AG08395 (cell line): ENCODE measurements around the gene RBM5.
A peak's percentile ranks its signal among the peaks of the same experiment; 100 is the strongest.
"Not testable (repeated sequence)": the region's sequence is repeated elsewhere in the genome, so short reads cannot be mapped to it uniquely, and the experiment has no call there.

Source experiments
- DNase-seq: peaks from one replicate; pipeline ENCODE4 v3.0.0; 2012; ENCODE audit warnings: mixed read lengths, low spot score

RBM5 gene

DNA sequence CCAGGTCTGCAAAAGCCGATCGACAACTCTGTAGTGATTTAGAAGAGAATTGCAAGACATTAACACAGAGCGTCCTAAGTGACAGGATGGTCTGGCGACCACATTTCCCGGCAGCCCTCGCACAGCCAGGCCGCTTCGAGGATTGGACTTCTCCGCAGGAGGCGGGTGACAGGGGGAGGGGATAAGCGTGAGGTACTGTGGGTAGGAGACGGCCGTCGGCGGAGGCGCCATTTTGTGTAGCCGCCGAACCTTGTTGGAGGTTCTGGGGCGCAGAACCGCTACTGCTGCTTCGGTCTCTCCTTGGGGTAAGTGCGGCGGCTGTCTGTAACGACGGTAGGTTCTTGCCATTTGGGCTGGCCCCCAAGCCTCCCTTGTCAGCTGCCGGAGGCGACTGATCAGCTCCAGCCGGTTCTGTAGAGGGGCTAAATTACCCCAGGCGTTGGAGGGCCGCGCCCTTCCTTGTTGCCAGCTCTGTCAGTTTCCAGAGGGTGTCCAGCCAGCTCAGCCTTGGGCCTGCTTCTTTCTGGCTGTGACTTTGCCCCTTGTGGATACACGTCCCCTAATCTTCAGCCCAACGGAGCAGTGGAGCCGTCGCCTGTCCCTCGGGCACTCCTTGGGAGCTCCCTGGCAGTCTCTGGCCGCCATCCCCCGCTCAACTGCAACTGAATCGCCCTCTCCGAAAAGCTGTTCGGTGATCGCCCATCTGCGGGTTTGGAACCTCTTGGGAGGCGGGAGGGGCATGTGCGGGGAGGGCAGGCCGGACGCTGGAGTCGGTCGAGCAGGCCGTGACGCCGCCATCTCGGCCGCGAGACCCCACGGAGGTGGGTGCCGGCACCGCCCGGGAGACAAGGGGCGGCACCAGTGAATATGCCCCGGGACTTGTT lies at the start of gene RBM5:
Gene RBM5, plus strand, starts transcription at position 195 of the 884 bp plus-strand sequence. CDS start 1,516 bp downstream, outside the sequence.
- DNase-seq: peak; percentile 99

DNA sequence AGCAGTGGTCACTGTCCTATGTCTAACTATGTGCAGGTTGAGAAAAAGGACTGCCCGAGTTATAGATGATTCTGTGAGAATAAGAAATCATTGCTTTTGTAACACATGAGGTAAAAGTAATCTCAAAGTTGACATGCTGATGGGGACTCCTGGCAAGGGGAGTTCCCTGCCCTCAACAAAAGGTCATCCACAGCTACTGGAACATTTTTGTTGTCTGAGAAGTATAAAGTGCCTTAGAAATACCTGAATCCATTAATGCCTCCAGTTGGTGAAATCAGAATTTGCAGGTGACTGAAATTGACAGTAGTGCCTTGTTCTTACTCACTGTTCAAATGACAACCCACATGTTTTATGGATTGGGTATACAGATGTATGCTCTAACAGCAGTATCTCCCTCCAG lies 43.7 kb upstream of the RBM5 start:
- no peak for DNase-seq

DNA sequence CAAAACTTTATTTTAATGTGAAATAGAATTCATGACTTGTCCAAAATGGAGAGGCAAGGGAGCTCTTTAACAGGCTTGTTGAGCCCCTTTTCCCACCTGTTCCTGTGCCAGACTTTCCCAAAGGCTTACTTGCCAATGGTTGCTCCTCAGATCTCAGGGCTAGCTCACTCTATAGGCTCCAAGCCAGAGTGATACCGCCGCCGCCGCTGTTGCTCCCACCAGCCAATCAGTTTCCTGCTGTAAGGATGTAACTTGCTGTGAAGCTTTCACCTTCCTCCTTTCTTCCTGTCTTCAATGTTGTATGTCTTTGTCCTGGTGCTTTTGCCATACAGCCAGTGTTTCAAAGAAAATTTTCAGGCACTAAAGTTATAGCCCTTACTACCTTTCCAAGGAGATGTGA lies 41.3 kb upstream of the RBM5 start:
- DNase-seq: no peak

DNA sequence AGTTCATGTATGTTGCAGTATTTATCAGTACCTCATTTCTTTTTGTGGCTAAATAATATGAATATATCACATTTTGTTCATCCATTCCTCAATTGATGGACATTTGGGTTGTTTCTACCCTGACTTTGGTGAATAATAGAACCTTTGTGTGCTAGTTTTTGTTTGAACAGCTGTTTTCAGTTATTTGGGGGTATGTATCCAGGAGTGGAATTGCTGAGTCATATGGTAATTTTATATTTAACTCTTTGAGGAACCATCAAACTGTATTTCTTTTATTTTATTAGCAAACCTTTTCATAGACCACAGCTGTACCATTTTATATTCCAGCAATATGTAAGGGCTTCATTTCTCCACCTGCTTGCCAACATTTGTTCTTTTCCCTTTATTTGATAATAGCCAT lies 38.4 kb upstream of the RBM5 start:
- peak; percentile 53 for DNase-seq

DNA sequence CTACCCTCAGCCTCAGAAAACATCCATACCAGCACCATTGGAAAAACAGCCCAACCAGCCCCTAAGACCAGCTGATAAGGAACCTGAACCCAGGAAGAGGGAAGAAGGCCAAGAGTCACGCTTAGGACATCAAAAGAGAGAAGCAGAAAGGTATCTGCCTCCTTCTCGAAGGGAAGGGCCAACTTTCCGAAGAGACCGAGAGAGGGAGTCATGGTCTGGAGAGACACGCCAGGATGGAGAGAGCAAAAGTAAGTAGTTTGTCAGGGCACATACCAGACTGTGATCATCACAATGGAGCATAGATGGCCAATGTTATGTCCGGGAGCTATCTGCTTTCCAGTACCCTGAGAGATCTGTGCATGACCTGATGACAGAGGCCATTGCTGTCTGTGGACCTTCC lies 31.0 kb upstream of the RBM5 start:
- no peak for DNase-seq

DNA sequence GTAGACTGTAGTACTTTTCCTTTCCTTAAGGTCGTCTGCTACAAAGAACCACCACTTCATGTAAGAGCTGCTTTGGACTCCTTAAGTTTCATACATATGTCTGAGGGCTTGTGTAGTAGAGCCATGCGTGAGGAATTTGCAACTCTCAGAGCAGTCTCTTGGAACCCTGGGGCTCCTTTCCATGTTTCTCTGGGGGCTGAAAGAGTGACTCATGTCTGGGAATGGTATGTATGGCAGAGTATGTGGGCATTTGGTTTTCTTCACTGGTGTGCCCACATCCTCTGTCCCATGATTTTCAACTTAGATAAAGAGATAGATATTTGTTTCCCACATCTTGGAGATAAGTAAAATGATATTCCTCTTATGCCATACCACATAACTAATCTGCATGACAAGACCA lies 20.6 kb upstream of the RBM5 start:
- DNase-seq: peak; percentile 29

DNA sequence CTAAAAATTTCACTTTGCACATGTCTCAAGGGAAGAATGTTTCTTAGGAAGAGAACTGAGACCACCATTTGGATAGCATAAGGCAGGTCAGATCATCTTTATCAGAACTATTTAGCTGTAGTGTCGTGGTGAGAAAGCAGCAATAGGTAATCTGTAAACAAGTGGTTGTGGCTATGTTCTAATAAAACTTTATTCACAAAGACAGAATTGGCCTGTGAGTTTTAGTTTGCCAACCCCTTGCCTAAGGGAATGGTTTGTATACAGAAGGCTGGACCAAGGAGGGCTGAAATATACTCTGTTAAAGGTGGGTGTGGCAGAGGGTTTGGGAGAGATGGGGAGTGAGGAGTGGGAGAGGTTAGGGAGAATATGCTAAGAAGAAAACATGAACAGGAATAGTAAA lies 10.6 kb upstream of the RBM5 start:
- DNase-seq: no peak

DNA sequence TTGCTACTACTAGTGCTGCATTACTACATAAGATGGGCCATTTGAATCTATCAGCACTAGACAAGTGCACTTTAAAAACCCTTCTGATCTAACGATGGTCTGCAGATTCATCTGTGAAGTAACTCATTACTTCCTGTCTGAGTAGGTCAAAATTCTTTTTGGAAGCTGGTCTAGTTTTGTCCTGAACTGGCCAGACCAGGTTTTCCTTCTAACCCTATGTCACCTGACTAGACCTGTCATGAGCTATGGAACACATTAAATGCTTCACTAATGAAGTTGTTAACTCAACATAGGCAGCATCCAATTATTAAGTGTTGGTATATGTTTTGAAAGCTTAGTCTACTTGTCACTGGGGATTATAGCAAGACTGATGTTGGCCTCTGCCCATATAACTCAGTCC lies 10.1 kb upstream of the RBM5 start:
- DNase-seq: no peak

DNA sequence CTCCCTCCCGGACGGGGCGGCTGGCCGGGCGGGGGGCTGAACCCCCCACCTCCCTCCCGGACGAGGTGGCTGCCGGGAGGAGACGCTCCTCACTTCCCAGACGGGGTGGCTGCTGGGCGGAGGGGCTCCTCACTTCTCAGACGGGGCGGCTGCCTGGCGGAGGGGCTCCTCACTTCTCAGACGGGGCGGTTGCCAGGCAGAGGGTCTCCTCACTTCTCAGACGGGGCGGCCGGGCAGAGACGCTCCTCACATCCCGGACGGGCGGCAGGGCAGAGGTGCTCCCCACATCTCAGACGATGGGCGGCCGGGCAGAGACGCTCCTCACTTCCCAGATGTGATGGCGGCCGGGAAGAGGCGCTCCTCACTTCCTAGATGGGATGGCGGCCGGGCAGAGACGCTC lies 3.8 kb upstream of the RBM5 start:
- not testable (repeated sequence) for DNase-seq

DNA sequence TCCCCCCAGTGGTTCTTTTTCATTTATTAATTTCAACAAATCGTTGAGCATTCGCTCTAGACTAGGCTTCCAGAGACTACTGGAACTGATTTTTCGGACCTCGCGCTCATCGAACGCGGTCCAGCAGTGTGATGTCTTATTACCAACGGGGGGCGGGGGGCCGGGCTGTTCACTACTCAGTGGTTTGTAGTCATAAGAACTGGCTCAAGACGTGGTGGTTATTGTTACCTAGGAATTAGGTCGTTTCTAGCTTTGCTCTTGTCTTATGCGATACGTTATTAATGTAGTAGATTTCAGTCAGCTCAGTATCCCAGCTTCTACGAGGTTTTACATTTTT lies 858 bp downstream of the RBM5 start:
- peak; percentile 39 for DNase-seq

DNA sequence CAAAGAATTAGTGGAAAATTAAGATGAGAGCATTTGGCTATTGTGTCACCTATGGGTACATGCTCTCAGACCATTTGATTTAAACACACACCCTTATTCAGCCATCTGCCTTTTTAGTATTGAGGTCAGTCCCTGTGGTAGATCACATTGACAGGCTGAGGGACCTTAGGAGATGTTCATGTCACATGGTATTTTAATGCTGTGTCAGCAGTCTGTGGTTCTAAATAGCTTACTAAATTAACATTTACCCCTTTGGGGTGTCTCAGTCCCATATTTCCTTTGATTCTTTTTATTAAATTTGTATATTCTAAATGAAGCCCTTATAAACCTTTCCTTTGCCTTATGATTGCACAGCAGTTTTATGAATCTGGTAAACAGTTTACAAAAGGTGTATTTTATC lies 2.3 kb downstream of the RBM5 start:
- DNase-seq: no peak

DNA sequence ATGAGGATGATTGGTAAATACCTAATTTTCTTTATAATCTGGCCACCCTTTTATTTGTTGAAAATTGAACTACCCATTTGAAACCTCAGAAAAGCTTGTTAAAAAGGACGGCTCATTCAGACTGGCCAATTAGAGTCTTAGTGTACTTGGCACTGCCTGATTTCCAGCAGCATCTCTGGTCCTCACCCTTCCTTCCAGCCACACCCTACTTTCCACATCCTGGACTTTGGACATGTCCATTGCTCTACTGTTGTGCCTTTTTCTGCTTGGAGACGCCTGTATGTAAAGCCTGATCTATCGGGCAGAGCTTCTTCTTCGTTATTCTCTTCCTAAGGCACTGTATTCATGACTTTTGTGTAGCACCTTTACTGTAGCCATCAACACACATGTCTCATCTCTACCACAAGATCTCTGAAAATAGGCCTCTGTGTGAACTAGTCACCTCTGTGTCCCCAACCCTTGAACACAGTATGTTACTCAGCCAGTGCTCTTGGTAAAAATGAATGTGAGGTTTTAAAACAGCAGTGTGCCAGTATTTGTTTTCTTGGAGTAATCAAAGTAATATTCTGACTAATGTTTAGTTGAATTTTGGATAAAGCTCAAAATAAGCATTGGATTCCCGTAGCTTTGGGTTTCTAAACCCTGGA lies 6.8 kb downstream of the RBM5 start:
- no peak for DNase-seq

DNA sequence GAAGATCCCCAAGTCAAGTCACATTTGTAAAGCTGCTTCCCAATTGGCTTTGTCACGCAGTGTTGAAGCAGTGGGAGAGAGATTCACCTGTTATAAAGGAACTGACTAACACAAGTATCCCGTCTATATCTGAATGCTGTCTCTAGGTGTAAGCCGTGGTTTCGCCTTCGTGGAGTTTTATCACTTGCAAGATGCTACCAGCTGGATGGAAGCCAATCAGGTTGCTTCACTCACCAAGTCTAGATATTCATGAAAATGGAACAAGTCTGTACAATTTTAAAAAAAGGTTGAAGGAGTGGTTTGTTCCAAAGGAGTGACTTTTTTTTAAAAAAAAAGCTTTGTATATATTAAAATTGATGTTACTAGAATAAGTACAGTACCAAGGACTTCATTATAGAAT lies 11.7 kb downstream of the RBM5 start:
- DNase-seq: no peak

DNA sequence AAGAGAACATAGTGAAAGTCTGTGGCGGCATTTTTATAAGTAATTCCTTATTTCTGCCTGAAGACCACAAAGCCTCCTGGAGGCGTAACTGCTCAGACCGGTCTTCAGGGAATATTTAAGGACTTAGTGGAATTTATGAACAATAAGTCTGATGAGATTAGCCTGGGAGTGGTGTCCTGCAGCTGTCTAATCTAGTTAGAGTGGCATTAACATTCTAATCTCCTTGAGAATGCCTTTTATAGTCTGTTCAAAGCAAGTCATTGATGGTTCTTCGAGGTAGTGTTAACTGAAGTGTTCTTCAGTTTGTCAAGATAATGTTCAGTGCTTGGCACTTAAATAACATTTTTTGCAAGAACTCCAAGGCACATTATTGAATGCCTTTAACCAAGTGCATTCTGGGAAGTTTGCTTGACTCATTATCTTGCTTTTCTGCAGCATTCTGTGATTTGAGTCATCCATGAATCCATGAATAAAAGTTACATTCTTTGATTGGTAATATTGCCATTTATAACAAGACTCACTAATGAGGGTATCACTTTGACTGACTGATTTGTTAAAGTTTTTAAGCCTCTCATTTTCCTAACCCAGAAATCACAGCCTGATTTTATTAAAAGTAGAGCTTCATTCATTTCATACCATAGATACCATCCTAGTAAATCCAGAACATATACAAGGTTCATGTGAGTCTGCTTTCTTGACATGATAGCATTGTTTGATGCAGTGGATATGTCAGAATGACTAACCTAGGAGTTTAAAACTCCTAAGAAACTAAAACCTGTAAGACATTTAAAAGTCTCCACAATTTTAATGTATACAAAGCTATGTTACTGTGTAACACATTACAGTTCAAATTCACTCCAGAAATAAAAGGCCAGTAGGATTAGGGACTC lies 12.5 kb downstream of the RBM5 start:
- no peak for DNase-seq

DNA sequence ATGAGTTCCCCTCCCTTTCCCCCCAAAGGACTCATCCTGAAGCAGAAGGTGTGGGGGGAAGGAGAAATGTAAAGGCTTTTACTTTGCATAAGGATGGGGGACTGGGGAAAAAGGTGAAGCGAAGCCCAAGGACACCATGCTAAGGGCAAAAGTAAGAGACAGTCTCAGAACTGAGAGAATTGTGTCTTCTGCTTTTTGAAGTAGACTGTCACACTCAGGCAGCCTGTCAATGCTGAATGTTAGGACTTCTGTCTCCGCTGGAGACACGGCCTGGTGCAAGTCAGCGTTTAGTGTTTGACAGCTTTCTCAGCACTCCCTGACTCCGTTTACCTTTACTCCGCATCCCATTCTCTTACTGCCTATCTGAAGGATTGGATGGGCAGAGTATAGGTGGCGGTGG lies 13.8 kb downstream of the RBM5 start:
- no peak for DNase-seq

DNA sequence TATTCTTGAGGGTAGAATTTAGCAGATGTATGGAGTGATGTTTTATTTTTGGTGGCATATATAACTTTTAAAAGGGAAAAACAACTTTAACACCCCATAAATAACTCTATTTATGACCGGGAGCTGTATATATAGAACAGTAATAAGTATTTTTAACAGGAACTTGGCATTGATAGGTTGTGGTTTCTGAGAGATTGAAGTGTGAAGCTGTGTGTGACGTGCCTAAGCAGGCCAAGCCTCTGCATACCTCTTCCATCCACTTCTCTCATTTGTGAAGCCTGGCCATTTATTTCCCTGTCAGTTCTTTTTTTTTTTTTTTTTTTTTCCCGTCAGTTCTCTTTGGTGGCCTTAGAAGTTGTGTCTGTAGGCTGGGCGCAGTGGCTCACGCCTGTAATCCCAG lies 23.0 kb downstream of the RBM5 start:
- DNase-seq: no peak

DNA sequence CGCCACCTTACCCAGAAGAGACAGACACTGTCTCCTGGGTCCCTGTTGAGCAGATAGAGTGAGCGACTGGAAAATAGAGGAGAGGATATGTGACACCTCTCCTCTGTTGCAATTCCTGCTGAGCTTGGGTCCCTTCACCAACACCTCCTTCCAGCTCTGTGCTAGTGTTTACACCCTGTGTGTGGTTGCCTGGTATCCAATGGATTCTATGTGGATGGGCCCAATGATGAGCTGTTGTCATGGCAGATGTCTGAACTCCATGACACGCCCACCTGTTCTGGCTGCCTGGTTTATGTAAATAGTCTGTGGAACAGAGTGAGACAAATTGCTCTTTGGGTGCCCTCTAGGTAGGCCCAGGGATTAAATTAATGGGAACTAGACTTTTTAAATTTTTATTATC lies 23.7 kb downstream of the RBM5 start:
- no peak for DNase-seq

DNA sequence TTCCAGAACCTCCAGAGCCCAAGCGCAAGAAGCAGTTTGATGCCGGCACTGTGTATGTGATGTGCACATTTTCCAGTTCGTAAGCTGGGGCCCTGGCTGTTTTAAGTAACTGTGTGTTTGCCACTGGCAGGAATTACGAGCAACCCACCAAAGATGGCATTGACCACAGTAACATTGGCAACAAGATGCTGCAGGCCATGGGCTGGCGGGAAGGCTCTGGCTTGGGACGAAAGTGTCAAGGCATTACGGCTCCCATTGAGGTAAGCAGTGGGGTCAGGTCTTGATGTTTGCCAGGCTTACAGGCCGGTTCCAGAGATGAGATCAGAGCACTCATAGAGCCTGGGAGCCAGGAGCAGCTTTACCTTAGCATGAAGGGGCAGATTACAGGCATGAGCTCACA lies 28.4 kb downstream of the RBM5 start:
- DNase-seq: no peak

DNA sequence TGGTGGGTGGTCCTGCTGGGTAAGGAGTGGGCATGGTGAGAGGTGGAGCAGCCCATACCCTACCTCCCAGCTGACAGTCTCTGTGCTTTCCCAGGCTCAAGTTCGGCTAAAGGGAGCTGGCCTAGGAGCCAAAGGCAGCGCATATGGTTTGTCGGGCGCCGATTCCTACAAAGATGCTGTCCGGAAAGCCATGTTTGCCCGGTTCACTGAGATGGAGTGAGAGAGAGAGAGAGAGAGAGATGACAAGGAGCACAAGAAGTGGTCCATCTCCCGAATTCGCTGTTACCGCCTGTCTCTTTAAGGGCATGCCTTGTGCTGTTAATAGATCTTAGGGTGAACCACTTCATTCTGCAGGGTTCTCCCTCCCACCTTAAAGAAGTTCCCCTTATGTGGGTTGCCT lies 29.5 kb downstream of the RBM5 start:
- no peak for DNase-seq

DNA sequence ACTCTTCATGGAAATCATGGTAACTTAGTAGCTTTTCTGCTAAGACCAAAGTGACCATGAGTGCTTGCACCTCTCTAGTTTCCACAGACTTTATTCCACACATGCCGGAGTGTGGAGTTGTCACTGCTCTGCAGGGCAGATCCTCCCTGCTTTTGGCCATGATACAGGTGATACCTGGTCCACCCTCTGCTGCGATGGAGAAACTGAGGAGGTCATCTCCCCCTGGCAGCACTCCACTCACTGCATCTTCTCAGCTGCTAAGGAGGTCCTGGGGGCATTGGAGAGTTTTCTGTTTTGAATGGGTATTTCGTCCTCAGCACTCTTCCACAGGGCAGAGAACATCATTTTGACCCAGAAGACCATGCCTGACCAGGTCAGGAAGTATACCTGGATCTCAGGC lies 31.1 kb downstream of the RBM5 start:
- no peak for DNase-seq

DNA sequence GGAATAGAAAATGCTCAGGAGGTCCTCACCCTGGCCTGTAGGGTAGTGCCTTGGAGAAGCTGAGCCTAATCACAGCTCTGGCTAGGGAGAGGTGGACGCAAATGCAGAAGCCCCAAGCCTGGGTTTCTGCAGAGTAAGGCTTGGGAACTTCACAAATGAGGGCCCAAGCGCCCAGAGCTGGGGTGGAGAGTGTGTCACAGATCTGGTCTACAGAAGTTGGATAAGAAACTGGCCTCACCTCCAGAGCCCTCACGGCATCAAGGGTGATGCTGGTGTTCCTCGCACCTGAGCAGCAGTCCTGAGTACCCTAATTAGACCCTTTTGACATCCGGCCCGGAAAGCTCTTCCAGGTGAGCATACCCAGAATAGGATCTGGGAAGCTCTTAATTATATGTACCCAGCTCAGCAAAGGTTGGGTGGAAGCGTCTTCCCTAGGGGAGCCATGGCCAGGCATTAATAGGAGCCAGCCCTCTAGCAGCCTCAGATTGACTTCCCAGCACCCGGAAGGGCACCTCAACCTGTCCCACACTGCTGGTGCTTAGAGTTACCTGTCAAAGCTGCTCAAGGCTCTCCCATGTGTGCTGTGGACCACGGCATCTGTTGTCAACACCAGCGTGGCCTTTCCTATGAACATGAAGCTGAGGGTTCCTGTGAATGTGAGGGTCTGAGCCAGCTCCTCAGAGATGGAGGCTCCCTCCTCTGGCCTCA lies 31.8 kb downstream of the RBM5 start:
- no peak for DNase-seq
